Measurements from ENCODE around the gene CBX1. TPM values are rescaled to one million over a fixed set of nuclear protein-coding genes. Genes with fewer than 3 reads are reported as not detected.
A peak's percentile ranks its signal among the peaks of the same experiment; 100 is the strongest.

The CBX1 gene
- total RNA-seq, 2 experiments from 2014 or later: 59.7 to 70.4 TPM

- Histone ChIP-seq H3K27ac (ENCODE audit: low read depth, low read length, poor library complexity, severe bottlenecking) (no peak overlapping the region), H2AFZ (ENCODE audit: low read length) (no peak overlapping the region), H3K36me3 (ENCODE audit: insufficient read depth, low read length) (peaks cover 54% of the 10 kb centered on the region), H3K4me1 (ENCODE audit: insufficient read depth, low read length, poor library complexity, severe bottlenecking) (peaks cover 81% of the 10 kb centered on the region), H3K4me3 (ENCODE audit: low read depth, low read length, poor library complexity, severe bottlenecking) (no peak overlapping the region), H3K9me3 (ENCODE audit: low read length) (no peaks in the 10 kb centered on the region), H3K79me2 (ENCODE audit: insufficient read depth, low read depth, low read length) (peaks cover 83% of the 10 kb centered on the region), H3K9me2 (ENCODE audit: insufficient read depth, low read length) (no peaks in the 10 kb centered on the region), H4K20me1 (ENCODE audit: insufficient read depth, low read length) (no peaks in the 10 kb centered on the region; the same call in 1 of the 2 replicates), H3K4me2 (ENCODE audit: low read length) (peak overlapping the region; percentile 55; the same call in 1 of the 2 replicates)
- no peak for TF ChIP-seq CTCF (conservative IDR thresholded peaks at IDR 0.05; ENCODE audit: low read length)
- no peak for TF ChIP-seq EZH2phosphoT487 (IDR thresholded peaks at IDR 0.05; ENCODE audit: borderline replicate concordance, low read depth, low read length)
- intact Hi-C loops (cut with micrococcal nuclease; ENCODE audit: unreplicated experiment): no loop called here
- DNase-seq (ENCODE audit: low spot score): no peak
- CTCF ChIA-PET (ENCODE audit: unreplicated experiment): no interaction called here
- no TSS peak for BruUV-seq (replicated peaks)
- POLR2A ChIA-PET: no interaction called here
These were observed 50.0 kb downstream of the CBX1 start for GRCh38 chr17:48051283-48051682.

GRCh38 chr17:48048384-48049126 lies 52.7 kb downstream of the CBX1 start:
- Histone ChIP-seq H3K9me3 (ENCODE audit: low read length) (no peaks in the 10 kb centered on the region), H3K79me2 (ENCODE audit: insufficient read depth, low read depth, low read length) (peaks cover 67% of the 10 kb centered on the region), H3K9me2 (ENCODE audit: insufficient read depth, low read length) (no peaks in the 10 kb centered on the region), H3K4me1 (ENCODE audit: insufficient read depth, low read length, poor library complexity, severe bottlenecking) (peaks cover 67% of the 10 kb centered on the region), H4K20me1 (ENCODE audit: insufficient read depth, low read length) (no peaks in the 10 kb centered on the region; the same call in 1 of the 2 replicates), H3K4me3 (ENCODE audit: low read depth, low read length, poor library complexity, severe bottlenecking) (peak overlapping the region; percentile 78), H3K36me3 (ENCODE audit: insufficient read depth, low read length) (peaks cover 32% of the 10 kb centered on the region), H3K27ac (ENCODE audit: low read depth, low read length, poor library complexity, severe bottlenecking) (peak overlapping the region; percentile 63), H3K4me2 (ENCODE audit: low read length) (peak overlapping the region; percentile 74), H2AFZ (ENCODE audit: low read length) (peak overlapping the region; percentile 9; the same call in 1 of the 2 replicates)
- intact Hi-C loops (cut with micrococcal nuclease; ENCODE audit: unreplicated experiment): loop anchor here (2.0 kb wide), 3 partner anchors 24 to 400 kb away; partner anchors contain the start of genes KPNB1 and SNX11
- no peak for DNase-seq (ENCODE audit: low spot score)
- BruUV-seq (replicated peaks): no TSS peak
- ChIA-PET CTCF (ENCODE audit: unreplicated experiment) (interaction anchor here (0.6 to 1.1 kb wide), 4 partner anchors 20 to 106 kb away, joined by 3 to 4 read pairs (median 4); partner anchors contain the start of gene SNX11), POLR2A (interaction anchor here (0.7 to 3.6 kb wide), 8 partner anchors 8 to 535 kb away, joined by 3 to 29 read pairs (median 4); partner anchors contain the start of gene CDK5RAP3)
- TF ChIP-seq CTCF (conservative IDR thresholded peaks at IDR 0.05; ENCODE audit: low read length) (no peak), EZH2phosphoT487 (IDR thresholded peaks at IDR 0.05; ENCODE audit: borderline replicate concordance, low read depth, low read length) (no peak)

All from OCI-LY7 (cell line).